ENCODE data around the gene ORC5. TPM values are rescaled to one million over a fixed set of nuclear protein-coding genes. Genes with fewer than 3 reads are reported as not detected.
"Not testable (repeated sequence)": the region's sequence is repeated elsewhere in the genome, so short reads cannot be mapped to it uniquely, and the experiment has no call there.

ORC5 gene
- polyA plus RNA-seq (2013, experiment 1 of 2): 12.7 TPM
- polyA plus RNA-seq (2013, experiment 2 of 2): 13.4 TPM

- Histone ChIP-seq H3K9me3 (ENCODE audit: control insufficient read depth, low read length) (no peaks in the 10 kb centered on the region), H3K4me1 (ENCODE audit: control insufficient read depth, insufficient read depth, low read length, poor library complexity, severe bottlenecking) (no peaks in the 10 kb centered on the region), H3K27ac (ENCODE audit: low read depth, low read length, severe bottlenecking) (peak within 1 kb of the TSS; percentile 79), H3K4me3 (ENCODE audit: extremely low read depth, insufficient read depth, low read length, poor library complexity, severe bottlenecking) (peak within 1 kb of the TSS; percentile 92), H3K36me3 (ENCODE audit: control insufficient read depth, insufficient read depth, low read length) (peaks cover 11% of the 10 kb centered on the region)
- WGBS, 2 experiments (ENCODE audit: insufficient coverage in 2 of 2): 2 to 4% methylated on average over 34 to 42 of the region's 47 CpGs
Observed at GRCh38 chr7:104207731-104208420, at the start of gene ORC5. ORC5 (minus strand) TSS chr7:104208013; CDS start chr7:104207904, 109 bp downstream.

- H3K36me3 ChIP-seq (ENCODE audit: control insufficient read depth, insufficient read depth, low read length): no peaks in the 10 kb centered on the region
- H3K9me3 ChIP-seq (ENCODE audit: control insufficient read depth, low read length): no peaks in the 10 kb centered on the region
- no peak overlapping the region for H3K27ac ChIP-seq (ENCODE audit: low read depth, low read length, severe bottlenecking)
- no peaks in the 10 kb centered on the region for H3K4me1 ChIP-seq (ENCODE audit: control insufficient read depth, insufficient read depth, low read length, poor library complexity, severe bottlenecking)
- no CpG with 5 or more reads among the region's 5 CpGs for WGBS, 2 experiments (ENCODE audit: insufficient coverage in 2 of 2)
- H3K4me3 ChIP-seq (ENCODE audit: extremely low read depth, insufficient read depth, low read length, poor library complexity, severe bottlenecking): no peak overlapping the region
Observed at GRCh38 chr7:104255616-104256015, 47.8 kb upstream of the ORC5 start.

- Histone ChIP-seq H3K4me1 (ENCODE audit: control insufficient read depth, insufficient read depth, low read length, poor library complexity, severe bottlenecking) (no peaks in the 10 kb centered on the region), H3K27ac (ENCODE audit: low read depth, low read length, severe bottlenecking) (no peak overlapping the region), H3K9me3 (ENCODE audit: control insufficient read depth, low read length) (no peaks in the 10 kb centered on the region), H3K4me3 (ENCODE audit: extremely low read depth, insufficient read depth, low read length, poor library complexity, severe bottlenecking) (no peak overlapping the region), H3K36me3 (ENCODE audit: control insufficient read depth, insufficient read depth, low read length) (no peaks in the 10 kb centered on the region)
- WGBS, 2 experiments (ENCODE audit: insufficient coverage in 2 of 2): 85 to 100% methylated on average over 2 to 3 of the region's 4 CpGs
Observed at GRCh38 chr7:104255194-104255593, 47.4 kb upstream of the ORC5 start.

- H3K4me3 ChIP-seq (ENCODE audit: extremely low read depth, insufficient read depth, low read length, poor library complexity, severe bottlenecking): no peak overlapping the region
- no peaks in the 10 kb centered on the region for H3K36me3 ChIP-seq (ENCODE audit: control insufficient read depth, insufficient read depth, low read length)
- no peaks in the 10 kb centered on the region for H3K9me3 ChIP-seq (ENCODE audit: control insufficient read depth, low read length)
- no peaks in the 10 kb centered on the region for H3K4me1 ChIP-seq (ENCODE audit: control insufficient read depth, insufficient read depth, low read length, poor library complexity, severe bottlenecking)
- 60 to 83% methylated on average over 1 of the region's 1 CpG for WGBS, 2 experiments (ENCODE audit: insufficient coverage in 2 of 2)
- no peak overlapping the region for H3K27ac ChIP-seq (ENCODE audit: low read depth, low read length, severe bottlenecking)
Observed at GRCh38 chr7:104254696-104255095, 46.9 kb upstream of the ORC5 start.

- WGBS, 2 experiments (ENCODE audit: insufficient coverage in 2 of 2): 75 to 95% methylated on average over 3 of the region's 4 CpGs
- H3K9me3 ChIP-seq (ENCODE audit: control insufficient read depth, low read length): no peaks in the 10 kb centered on the region
Observed at GRCh38 chr7:104252409-104253134, 44.8 kb upstream of the ORC5 start.

GRCh38 chr7:104242638-104243037, 34.8 kb upstream of the ORC5 start:
- no peak overlapping the region for H3K27ac ChIP-seq (ENCODE audit: low read depth, low read length, severe bottlenecking)

More at GRCh38 chr7:104252409-104253134, 44.8 kb upstream of the ORC5 start:
- Histone ChIP-seq H3K27ac (ENCODE audit: low read depth, low read length, severe bottlenecking) (no peak overlapping the region), H3K4me3 (ENCODE audit: extremely low read depth, insufficient read depth, low read length, poor library complexity, severe bottlenecking) (no peak overlapping the region), H3K4me1 (ENCODE audit: control insufficient read depth, insufficient read depth, low read length, poor library complexity, severe bottlenecking) (no peaks in the 10 kb centered on the region), H3K36me3 (ENCODE audit: control insufficient read depth, insufficient read depth, low read length) (no peaks in the 10 kb centered on the region)

GRCh38 chr7:104241538-104242209, 33.9 kb upstream of the ORC5 start:
- H3K9me3 ChIP-seq (ENCODE audit: control insufficient read depth, low read length): no peaks in the 10 kb centered on the region
- H3K27ac ChIP-seq (ENCODE audit: low read depth, low read length, severe bottlenecking): no peak overlapping the region
- WGBS, 2 experiments (ENCODE audit: insufficient coverage in 2 of 2): 85 to 95% methylated on average over 4 of the region's 4 CpGs
- no peaks in the 10 kb centered on the region for H3K36me3 ChIP-seq (ENCODE audit: control insufficient read depth, insufficient read depth, low read length)
- no peaks in the 10 kb centered on the region for H3K4me1 ChIP-seq (ENCODE audit: control insufficient read depth, insufficient read depth, low read length, poor library complexity, severe bottlenecking)
- H3K4me3 ChIP-seq (ENCODE audit: extremely low read depth, insufficient read depth, low read length, poor library complexity, severe bottlenecking): no peak overlapping the region

More at GRCh38 chr7:104242638-104243037, 34.8 kb upstream of the ORC5 start:
- H3K9me3 ChIP-seq (ENCODE audit: control insufficient read depth, low read length): no peaks in the 10 kb centered on the region
- no peaks in the 10 kb centered on the region for H3K4me1 ChIP-seq (ENCODE audit: control insufficient read depth, insufficient read depth, low read length, poor library complexity, severe bottlenecking)
- no peak overlapping the region for H3K4me3 ChIP-seq (ENCODE audit: extremely low read depth, insufficient read depth, low read length, poor library complexity, severe bottlenecking)
- no peaks in the 10 kb centered on the region for H3K36me3 ChIP-seq (ENCODE audit: control insufficient read depth, insufficient read depth, low read length)
- WGBS, 2 experiments (ENCODE audit: insufficient coverage in 2 of 2): 56 to 82% methylated on average over 1 of the region's 3 CpGs

GRCh38 chr7:104241135-104241534, 33.3 kb upstream of the ORC5 start:
- no peak overlapping the region for H3K27ac ChIP-seq (ENCODE audit: low read depth, low read length, severe bottlenecking)
- no peaks in the 10 kb centered on the region for H3K36me3 ChIP-seq (ENCODE audit: control insufficient read depth, insufficient read depth, low read length)
- H3K4me1 ChIP-seq (ENCODE audit: control insufficient read depth, insufficient read depth, low read length, poor library complexity, severe bottlenecking): no peaks in the 10 kb centered on the region
- 80% methylated on average over 3 of the region's 3 CpGs; no CpG with 5 or more reads in 1 of the 2 experiments for WGBS, 2 experiments (ENCODE audit: insufficient coverage in 2 of 2)
- H3K4me3 ChIP-seq (ENCODE audit: extremely low read depth, insufficient read depth, low read length, poor library complexity, severe bottlenecking): no peak overlapping the region
- no peaks in the 10 kb centered on the region for H3K9me3 ChIP-seq (ENCODE audit: control insufficient read depth, low read length)

GRCh38 chr7:104240401-104240800, 32.6 kb upstream of the ORC5 start:
- Histone ChIP-seq H3K4me1 (ENCODE audit: control insufficient read depth, insufficient read depth, low read length, poor library complexity, severe bottlenecking) (no peaks in the 10 kb centered on the region), H3K4me3 (ENCODE audit: extremely low read depth, insufficient read depth, low read length, poor library complexity, severe bottlenecking) (no peak overlapping the region), H3K9me3 (ENCODE audit: control insufficient read depth, low read length) (no peaks in the 10 kb centered on the region), H3K27ac (ENCODE audit: low read depth, low read length, severe bottlenecking) (no peak overlapping the region), H3K36me3 (ENCODE audit: control insufficient read depth, insufficient read depth, low read length) (no peaks in the 10 kb centered on the region)
- 89 to 92% methylated on average over 5 of the region's 5 CpGs for WGBS, 2 experiments (ENCODE audit: insufficient coverage in 2 of 2)

GRCh38 chr7:104234990-104235389, 27.2 kb upstream of the ORC5 start:
- H3K27ac ChIP-seq (ENCODE audit: low read depth, low read length, severe bottlenecking); H3K4me1 ChIP-seq (ENCODE audit: control insufficient read depth, insufficient read depth, low read length, poor library complexity, severe bottlenecking); H3K9me3 ChIP-seq (ENCODE audit: control insufficient read depth, low read length); H3K4me3 ChIP-seq (ENCODE audit: extremely low read depth, insufficient read depth, low read length, poor library complexity, severe bottlenecking); H3K36me3 ChIP-seq (ENCODE audit: control insufficient read depth, insufficient read depth, low read length): not testable (repeated sequence)
- no CpG with 5 or more reads among the region's 2 CpGs for WGBS, 2 experiments (ENCODE audit: insufficient coverage in 2 of 2)
